CD14-positive monocyte (primary cell): ENCODE measurements around the gene PIP4K2B. TPM values are rescaled to one million over a fixed set of nuclear protein-coding genes. Genes with fewer than 3 reads are reported as not detected.

ENCODE experiments used
- DNase-seq, 3 donors: peaks; one replicate each; pipeline ENCODE4 v3.0.0-alpha.2; 2011 to 2022
- H2AFZ ChIP-seq: 2 replicates; pipeline ENCODE4 v1.6.0; 2012; ENCODE audit warnings: mild to moderate bottlenecking, low read depth, low read length, inconsistent platforms; ENCODE audit not compliant: insufficient read depth, poor library complexity, severe bottlenecking
- H3K27ac ChIP-seq, 2 donors: 1 replicate in 1 of 2; 2 replicates in 1 of 2; pipeline ENCODE4 v1.5.1; 2012 to 2013; ENCODE audit warnings: low read length in 2 of 2, control low read depth in 1 of 2, inconsistent platforms in 1 of 2, low read depth in 1 of 2, mild to moderate bottlenecking in 1 of 2
- H3K27me3 ChIP-seq, 2 donors: one replicate each; pipeline versions ENCODE4 v1.6.0 to v1.6.1; 2011 to 2013; ENCODE audit warnings: low read length in 2 of 2; ENCODE audit not compliant: control insufficient read depth in 2 of 2, insufficient read depth in 2 of 2
- H3K36me3 ChIP-seq, 2 donors: replicated peaks in 1 of 2; 1 replicate in 1 of 2; 2 replicates in 1 of 2; pipeline versions ENCODE4 v1.5.1 to v1.6.1; 2012 to 2013; ENCODE audit warnings: low read length in 2 of 2, control low read depth in 1 of 2, inconsistent platforms in 1 of 2, mild to moderate bottlenecking in 1 of 2; ENCODE audit not compliant: insufficient read depth in 2 of 2, control insufficient read depth in 1 of 2
- H3K4me1 ChIP-seq, 2 donors: 1 replicate in 1 of 2; 2 replicates in 1 of 2; pipeline versions ENCODE4 v1.5.1 to v1.6.1; 2012 to 2013; ENCODE audit warnings: low read length in 2 of 2, control low read depth in 1 of 2, inconsistent platforms in 1 of 2, mild to moderate bottlenecking in 1 of 2, moderate library complexity in 1 of 2; ENCODE audit not compliant: insufficient read depth in 2 of 2, control insufficient read depth in 1 of 2
- H3K4me2 ChIP-seq: replicated peaks from 2 replicates; pipeline ENCODE3; 2012; ENCODE audit warnings: low read length, moderate library complexity, mild to moderate bottlenecking; ENCODE audit not compliant: poor library complexity, severe bottlenecking; ENCODE audit errors: extremely low read depth
- H3K4me3 ChIP-seq, 3 experiments: fragments of 200-600 bp in 1 of 3; sonication (generic) in 1 of 3; replicated peaks in 1 of 3; 1 replicate in 2 of 3; 2 replicates in 1 of 3; pipeline ENCODE4 v1.5.1; 2011 to 2013; ENCODE audit warnings: low read length in 3 of 3, mild to moderate bottlenecking in 3 of 3, control low read depth in 2 of 3, low read depth in 2 of 3, inconsistent platforms in 1 of 3, moderate library complexity in 1 of 3
- H3K79me2 ChIP-seq: 2 replicates; pipeline ENCODE4 v1.6.0; 2012; ENCODE audit warnings: mild to moderate bottlenecking, control low read depth, inconsistent platforms, low read length, moderate library complexity; ENCODE audit not compliant: insufficient read depth
- H3K9ac ChIP-seq: 2 replicates; pipeline ENCODE4 v1.6.0; 2017; ENCODE audit warnings: low read length, mild to moderate bottlenecking; ENCODE audit not compliant: insufficient read depth, poor library complexity, severe bottlenecking
- H3K9me3 ChIP-seq, 2 donors: replicated peaks in 1 of 2; 1 replicate in 1 of 2; 2 replicates in 1 of 2; pipeline versions ENCODE4 v1.5.1 to v1.6.1; 2012 to 2013; ENCODE audit warnings: low read length in 2 of 2, control low read depth in 1 of 2; ENCODE audit not compliant: control insufficient read depth in 1 of 2, insufficient read depth in 1 of 2
- H4K20me1 ChIP-seq: 2 replicates; pipeline ENCODE4 v1.6.0; 2012; ENCODE audit warnings: mild to moderate bottlenecking, low read length, control low read depth, moderate library complexity; ENCODE audit not compliant: insufficient read depth
- H3K27ac Mint-ChIP-seq, 7 donors: one replicate each; pipeline ENCODE4 v1.8.0; 2020; ENCODE audit warnings: mild to moderate bottlenecking in 7 of 7, mixed read lengths in 7 of 7, moderate library complexity in 6 of 7, inconsistent platforms in 2 of 7
- H3K27me3 Mint-ChIP-seq, 3 donors: one replicate each; pipeline ENCODE4 v1.8.0; 2021 to 2022; ENCODE audit warnings: low read depth in 3 of 3, mild to moderate bottlenecking in 3 of 3, mixed read lengths in 3 of 3, moderate library complexity in 3 of 3, inconsistent platforms in 1 of 3
- H3K36me3 Mint-ChIP-seq, 2 donors: one replicate each; pipeline ENCODE4 v1.8.0; 2020; ENCODE audit warnings: mixed read lengths in 2 of 2, inconsistent platforms in 1 of 2, mild to moderate bottlenecking in 1 of 2
- H3K4me1 Mint-ChIP-seq: one replicate; pipeline ENCODE4 v1.8.0; 2020; ENCODE audit warnings: mild to moderate bottlenecking, mixed read lengths
- H3K4me3 Mint-ChIP-seq, 2 donors: one replicate each; pipeline ENCODE4 v1.8.0; 2020; ENCODE audit warnings: mild to moderate bottlenecking in 2 of 2, mixed read lengths in 2 of 2, moderate library complexity in 1 of 2
- H3K9me3 Mint-ChIP-seq, 7 donors: one replicate each; pipeline ENCODE4 v1.8.0; 2020 to 2022; ENCODE audit warnings: mixed read lengths in 7 of 7, mild to moderate bottlenecking in 6 of 7, moderate library complexity in 6 of 7, inconsistent platforms in 2 of 7
- WGBS: methylation state at CpG from one replicate; pipeline ENCODE4 v1.1.5; 2013; ENCODE audit warnings: missing lambda C conversion rate; ENCODE audit not compliant: insufficient coverage; 5-methylcytosine and 5-hydroxymethylcytosine counted together
- intact Hi-C, 2 donors: fragments of 100-400 bp; cut with micrococcal nuclease; formaldehyde crosslinking; loops; one replicate each; pipeline versions ENCODE4 v1.15.0 to v1.15.1; 2023
- polyA plus RNA-seq, 3 donors: library from polyadenylated mRNA; depleted of rRNA in 1 of 3; unstranded in 2 of 3; stranded (reverse) in 1 of 3; fragments of 300-500 nt in 2 of 3; fragments of >200 nt in 1 of 3; fragmentation: Illumina TruSeq in 2 of 3; gene quantifications; 1 replicate in 2 of 3; 2 replicates in 1 of 3; pipeline ENCODE4 v1.2.3, GENCODE V29; 2012 to 2021
- TF ChIP-seq, protein P1 (sequence below): fragments of 200-600 bp; IDR thresholded peaks from one replicate; pipeline ENCODE4 v1.8.0; 2022; ENCODE audit warnings: antibody characterized with exemption, mild to moderate bottlenecking

Gene PIP4K2B
- polyA plus RNA-seq, 3 donors, result 4.4 to 20.2 (median 4.6) TPM

DNA sequence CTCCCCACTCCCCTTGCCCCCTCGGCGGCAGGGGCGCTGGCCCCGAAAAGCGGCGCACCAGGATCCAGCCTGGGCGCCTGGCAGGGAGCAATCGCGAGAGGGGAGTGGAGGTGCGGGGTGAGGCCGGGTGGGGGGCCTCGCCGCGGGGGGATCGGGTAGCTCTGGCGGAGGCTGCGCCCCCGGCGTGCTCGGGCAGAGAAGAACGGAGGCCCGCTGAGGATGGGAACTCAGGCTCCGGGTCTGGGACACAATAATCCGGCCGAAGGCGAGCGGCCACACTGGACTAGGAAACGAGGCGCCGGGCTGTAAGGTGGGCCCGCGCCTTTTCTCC lies 50.5 kb downstream of the PIP4K2B start:
- Histone ChIP-seq H3K27ac (no peak overlapping the region), H3K4me1 (peaks cover 64 to 70% of the 10 kb centered on the region in 2 donors), H3K27me3 (peaks cover 21 to 59% of the 10 kb centered on the region in 2 donors), H3K36me3 (no peaks in the 10 kb centered on the region), H3K4me3 (peak overlapping the region; percentile 56 to 98 (median 63)), H4K20me1 (peaks cover 1% of the 10 kb centered on the region), H3K9ac (peak overlapping the region; percentile 56), H3K4me2 (peak overlapping the region; percentile 94), H2AFZ (peak overlapping the region; percentile 84), H3K79me2 (peaks cover 14% of the 10 kb centered on the region), H3K9me3 (no peaks in the 10 kb centered on the region)
- H3K4me1 Mint-ChIP-seq, result peaks cover 59% of the 10 kb centered on the region
- WGBS, result 3% methylated on average over 31 of the region's 32 CpGs
- TF ChIP-seq, protein P1, sequence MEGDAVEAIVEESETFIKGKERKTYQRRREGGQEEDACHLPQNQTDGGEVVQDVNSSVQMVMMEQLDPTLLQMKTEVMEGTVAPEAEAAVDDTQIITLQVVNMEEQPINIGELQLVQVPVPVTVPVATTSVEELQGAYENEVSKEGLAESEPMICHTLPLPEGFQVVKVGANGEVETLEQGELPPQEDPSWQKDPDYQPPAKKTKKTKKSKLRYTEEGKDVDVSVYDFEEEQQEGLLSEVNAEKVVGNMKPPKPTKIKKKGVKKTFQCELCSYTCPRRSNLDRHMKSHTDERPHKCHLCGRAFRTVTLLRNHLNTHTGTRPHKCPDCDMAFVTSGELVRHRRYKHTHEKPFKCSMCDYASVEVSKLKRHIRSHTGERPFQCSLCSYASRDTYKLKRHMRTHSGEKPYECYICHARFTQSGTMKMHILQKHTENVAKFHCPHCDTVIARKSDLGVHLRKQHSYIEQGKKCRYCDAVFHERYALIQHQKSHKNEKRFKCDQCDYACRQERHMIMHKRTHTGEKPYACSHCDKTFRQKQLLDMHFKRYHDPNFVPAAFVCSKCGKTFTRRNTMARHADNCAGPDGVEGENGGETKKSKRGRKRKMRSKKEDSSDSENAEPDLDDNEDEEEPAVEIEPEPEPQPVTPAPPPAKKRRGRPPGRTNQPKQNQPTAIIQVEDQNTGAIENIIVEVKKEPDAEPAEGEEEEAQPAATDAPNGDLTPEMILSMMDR, result no peak
- peaks cover 6 to 8% of the 10 kb centered on the region in 2 donors for H3K36me3 Mint-ChIP-seq
- no peak overlapping the region for H3K27ac Mint-ChIP-seq
- peaks cover 55 to 73% (median 59%) of the 10 kb centered on the region in 3 donors for H3K27me3 Mint-ChIP-seq
- intact Hi-C loops, result no loop called here
- H3K4me3 Mint-ChIP-seq, result peak overlapping the region; percentile 86 to 98
- peaks cover 0 to 21% (median 4%) of the 10 kb centered on the region in 7 donors for H3K9me3 Mint-ChIP-seq
- DNase-seq, result no peak

DNA sequence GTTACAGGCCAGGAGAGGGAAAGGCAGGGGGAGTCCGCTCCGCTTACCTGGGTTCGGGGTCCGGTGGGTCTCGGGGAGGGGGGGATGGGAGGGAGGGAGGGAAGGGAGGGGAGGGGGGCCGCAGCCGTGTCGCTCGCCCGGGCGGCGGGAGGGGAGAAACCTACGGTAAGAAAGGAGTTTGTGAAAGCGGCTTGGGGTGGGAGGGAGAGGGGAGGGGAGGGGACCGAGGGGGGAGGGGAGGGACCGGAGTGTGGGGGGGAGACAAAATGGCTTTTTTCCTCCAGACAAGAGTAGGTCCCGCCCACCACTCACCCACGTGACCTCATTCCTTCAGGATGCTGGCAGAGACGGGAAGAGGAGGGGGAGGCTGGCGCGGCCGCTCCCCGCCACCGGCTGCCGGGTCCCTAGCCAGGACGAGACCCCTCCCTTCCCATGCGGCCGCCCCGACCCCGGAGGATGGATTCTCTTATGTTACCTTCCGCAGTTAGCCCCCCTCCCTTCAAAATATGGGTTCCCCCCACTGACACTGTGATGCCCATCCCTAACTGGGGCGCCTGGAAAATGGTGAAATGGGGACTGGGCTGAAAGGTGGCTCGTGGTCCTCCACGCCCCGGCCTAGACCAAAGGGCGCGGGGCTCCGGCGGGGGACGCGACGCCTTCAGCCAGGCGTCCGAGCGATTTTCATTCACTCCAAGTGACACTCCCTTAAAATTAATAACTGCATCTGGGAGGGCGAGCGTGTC lies 51.0 kb downstream of the PIP4K2B start, which contains the start of gene PCGF2:
Gene PCGF2 (minus strand): TSS at position 188 of the 743 bp plus-strand sequence. CDS start 7,934 bp downstream, outside the sequence.
- H3K36me3 Mint-ChIP-seq, result peaks cover 3 to 5% of the 10 kb centered on the region in 2 donors
- DNase-seq, result no peak
- Histone ChIP-seq H3K79me2 (peaks cover 9% of the 10 kb centered on the region), H3K27ac (no peak within 1 kb of the TSS), H4K20me1 (no peaks in the 10 kb centered on the region), H2AFZ (peak within 1 kb of the TSS; percentile 84), H3K4me3 (peak within 1 kb of the TSS; percentile 56 to 98 (median 63)), H3K4me1 (peaks cover 59 to 65% of the 10 kb centered on the region in 2 donors), H3K9ac (peak within 1 kb of the TSS; percentile 56), H3K36me3 (no peaks in the 10 kb centered on the region), H3K9me3 (no peaks in the 10 kb centered on the region), H3K27me3 (peaks cover 21 to 59% of the 10 kb centered on the region in 2 donors), H3K4me2 (peak within 1 kb of the TSS; percentile 94)
- peak within 1 kb of the TSS; percentile 86 to 98 for H3K4me3 Mint-ChIP-seq
- intact Hi-C loops, result no loop called here
- peaks cover 55 to 77% (median 61%) of the 10 kb centered on the region in 3 donors for H3K27me3 Mint-ChIP-seq
- peaks cover 54% of the 10 kb centered on the region for H3K4me1 Mint-ChIP-seq
- H3K27ac Mint-ChIP-seq, result no peak within 1 kb of the TSS
- TF ChIP-seq, protein P1, result no peak
- H3K9me3 Mint-ChIP-seq, result peaks cover 0 to 21% (median 4%) of the 10 kb centered on the region in 7 donors
- 0% methylated on average over 3 of the region's 47 CpGs for WGBS
